Activated CD8-positive, alpha-beta T cell treated with anti-CD3 and anti-CD28 coated beads for 36 hours (primary cell): ENCODE results near the gene ZBED1. TPM values are rescaled to one million over a fixed set of nuclear protein-coding genes. Genes with fewer than 3 reads are reported as not detected.
"Not testable (repeated sequence)": the region's sequence is repeated elsewhere in the genome, so short reads cannot be mapped to it uniquely, and the experiment has no call there.

Experiments used
- ATAC-seq: fragments of 200-7000 bp; cut with Tn5 transposase; one replicate; pipeline ENCODE4 v1.10.0; 2021; ENCODE audit warnings: mild to moderate bottlenecking, moderate library complexity
- CTCF ChIA-PET: fragments of 350-600 bp; sonication (Branson Sonifier 250); formaldehyde crosslinking; loops from one replicate; lab custom pipeline; 2021; ENCODE audit warnings: antibody characterized with exemption; lab: Charles Lee
- POLR2A ChIA-PET: fragments of 350-600 bp; sonication (Branson Sonifier 250); formaldehyde crosslinking; loops from one replicate; lab custom pipeline; 2021; ENCODE audit warnings: antibody characterized with exemption; lab: Charles Lee
- DNase-seq: peaks from one replicate; pipeline ENCODE4 v3.0.0-alpha.2; 2020
- H3K27ac Mint-ChIP-seq: one replicate; pipeline ENCODE4 v1.8.0; 2021; ENCODE audit warnings: mild to moderate bottlenecking, mixed read lengths
- H3K27me3 Mint-ChIP-seq: one replicate; pipeline ENCODE4 v1.8.0; 2021; ENCODE audit warnings: mixed read lengths
- H3K36me3 Mint-ChIP-seq: one replicate; pipeline ENCODE4 v1.8.0; 2021; ENCODE audit warnings: low read depth, mixed read lengths
- H3K4me1 Mint-ChIP-seq: one replicate; pipeline ENCODE4 v1.8.0; 2021; ENCODE audit warnings: low read depth, mixed read lengths
- H3K4me3 Mint-ChIP-seq: one replicate; pipeline ENCODE4 v1.8.0; 2021; ENCODE audit warnings: mild to moderate bottlenecking, moderate library complexity, mixed read lengths
- H3K9me3 Mint-ChIP-seq: one replicate; pipeline ENCODE4 v1.8.0; 2021; ENCODE audit warnings: mixed read lengths
- CTCF ChIP-seq: fragments of 200-600 bp; IDR thresholded peaks from one replicate; pipeline ENCODE4 v1.8.0; 2022; ENCODE audit warnings: antibody characterized with exemption, mild to moderate bottlenecking
- intact Hi-C: fragments of 100-400 bp; cut with micrococcal nuclease; formaldehyde crosslinking; loops from one replicate; pipeline ENCODE4 v1.10.0; 2022
- total RNA-seq, 2 experiments: library from RNA; stranded (reverse); gene quantifications; one replicate each; pipeline ENCODE4 v1.2.3, GENCODE V29; 2021

Gene ZBED1
- total RNA-seq, 2 experiments from 2014 or later, result 26.3 to 28.7 TPM

- Mint-ChIP-seq H3K36me3 (no peaks in the 10 kb centered on the region), H3K27ac (no peak overlapping the region), H3K27me3 (peaks cover 2% of the 10 kb centered on the region), H3K4me3 (no peak overlapping the region), H3K9me3 (no peaks in the 10 kb centered on the region), H3K4me1 (no peaks in the 10 kb centered on the region)
- DNase-seq (no peak), ATAC-seq (no peak)
- intact Hi-C loops, result no loop called here
- ChIA-PET POLR2A (no interaction called here), CTCF (no interaction called here)
- no peak for TF ChIP-seq CTCF
These were observed 10.6 kb upstream of the ZBED1 start for GRCh38 chrX:2511326-2511725.

- no peak for DNase-seq
- ChIA-PET CTCF (no interaction called here), POLR2A (no interaction called here)
- Mint-ChIP-seq H3K9me3 (no peaks in the 10 kb centered on the region), H3K36me3 (no peaks in the 10 kb centered on the region), H3K27ac (no peak overlapping the region), H3K27me3 (peaks cover 2% of the 10 kb centered on the region), H3K4me3 (no peak overlapping the region), H3K4me1 (no peaks in the 10 kb centered on the region)
- intact Hi-C loops, result no loop called here
- ATAC-seq, result no peak
- TF ChIP-seq CTCF, result no peak
These were observed 8.0 kb upstream of the ZBED1 start for GRCh38 chrX:2508648-2509335.

- intact Hi-C loops, result no loop called here
- POLR2A ChIA-PET, result no interaction called here
- H3K4me3 Mint-ChIP-seq, result no peak overlapping the region
These were observed 7.3 kb upstream of the ZBED1 start for GRCh38 chrX:2507904-2508627.

GRCh38 chrX:2507196-2507595, 6.4 kb upstream of the ZBED1 start:
- TF ChIP-seq CTCF, result no peak
- intact Hi-C loops, result no loop called here
- H3K27ac Mint-ChIP-seq, result no peak overlapping the region

More at GRCh38 chrX:2507904-2508627, 7.3 kb upstream of the ZBED1 start:
- no peak for TF ChIP-seq CTCF
- DNase-seq (no peak), ATAC-seq (no peak)
- peaks cover 2% of the 10 kb centered on the region for H3K27me3 Mint-ChIP-seq
- no peak overlapping the region for H3K27ac Mint-ChIP-seq
- H3K36me3 Mint-ChIP-seq, result no peaks in the 10 kb centered on the region
- no peaks in the 10 kb centered on the region for H3K9me3 Mint-ChIP-seq
- H3K4me1 Mint-ChIP-seq, result no peaks in the 10 kb centered on the region
- CTCF ChIA-PET, result no interaction called here

GRCh38 chrX:2505341-2505740, 4.6 kb upstream of the ZBED1 start:
- POLR2A ChIA-PET, ATAC-seq, H3K9me3 Mint-ChIP-seq, H3K4me3 Mint-ChIP-seq, H3K27ac Mint-ChIP-seq, DNase-seq, H3K27me3 Mint-ChIP-seq, H3K4me1 Mint-ChIP-seq, CTCF ChIA-PET, intact Hi-C loops, H3K36me3 Mint-ChIP-seq: not testable (repeated sequence)

More at GRCh38 chrX:2507196-2507595, 6.4 kb upstream of the ZBED1 start:
- ChIA-PET CTCF (no interaction called here), POLR2A (no interaction called here)
- no peaks in the 10 kb centered on the region for H3K4me1 Mint-ChIP-seq
- DNase-seq (no peak), ATAC-seq (no peak)
- H3K9me3 Mint-ChIP-seq, result no peaks in the 10 kb centered on the region
- H3K36me3 Mint-ChIP-seq, result no peaks in the 10 kb centered on the region
- peaks cover 2% of the 10 kb centered on the region for H3K27me3 Mint-ChIP-seq
- no peak overlapping the region for H3K4me3 Mint-ChIP-seq
